HG02759 (cell line): ENCODE results near the gene RAPGEF2.

Experiments
- ATAC-seq: cut with Tn5 transposase; IDR thresholded peaks from one replicate; pipeline ENCODE4 v1.9.1; 2021; ENCODE audit warnings: mild to moderate bottlenecking, moderate library complexity; ENCODE audit not compliant: unreplicated experiment

The RAPGEF2 gene

DNA sequence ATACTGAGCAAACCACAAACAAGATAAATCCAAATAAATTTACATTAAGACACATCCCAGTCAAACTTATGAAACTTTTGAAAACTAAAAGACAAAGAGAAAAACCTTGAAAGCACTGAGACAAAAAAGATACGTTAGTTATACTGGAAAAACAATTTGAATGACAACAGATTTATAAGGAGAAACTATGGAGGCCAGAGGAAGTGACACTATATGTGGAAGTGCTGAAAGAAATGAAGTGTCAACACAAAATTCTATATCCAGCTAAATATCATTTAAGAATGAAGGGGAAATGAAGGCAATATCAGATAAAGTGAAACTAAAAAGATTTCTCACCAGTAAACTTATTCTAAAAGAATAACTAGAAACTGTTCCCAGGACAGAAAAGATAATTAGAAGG is 283.7 kb downstream of the RAPGEF2 start:
- ATAC-seq, result no peak

DNA sequence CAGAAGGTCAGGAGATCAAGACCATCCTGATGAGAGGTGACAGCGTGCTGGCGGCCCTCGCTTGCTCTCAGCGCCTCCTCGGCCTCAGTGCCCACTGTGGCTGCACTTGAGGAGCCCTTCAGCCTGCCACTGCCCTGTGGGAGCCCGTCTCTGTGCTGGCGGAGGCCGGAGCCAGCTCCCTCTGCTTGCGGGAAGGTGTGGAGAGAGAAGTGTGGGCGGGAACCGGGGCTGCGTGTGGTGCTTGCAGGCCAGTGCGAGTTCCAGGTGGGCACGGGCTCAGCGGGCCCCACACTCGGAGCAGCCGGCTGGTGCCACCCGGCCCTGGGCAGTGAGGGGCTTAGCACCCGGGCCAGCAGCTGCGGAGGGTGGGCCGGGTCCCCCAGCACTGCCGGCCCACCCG is 286.9 kb downstream of the RAPGEF2 start:
- no peak for ATAC-seq

DNA sequence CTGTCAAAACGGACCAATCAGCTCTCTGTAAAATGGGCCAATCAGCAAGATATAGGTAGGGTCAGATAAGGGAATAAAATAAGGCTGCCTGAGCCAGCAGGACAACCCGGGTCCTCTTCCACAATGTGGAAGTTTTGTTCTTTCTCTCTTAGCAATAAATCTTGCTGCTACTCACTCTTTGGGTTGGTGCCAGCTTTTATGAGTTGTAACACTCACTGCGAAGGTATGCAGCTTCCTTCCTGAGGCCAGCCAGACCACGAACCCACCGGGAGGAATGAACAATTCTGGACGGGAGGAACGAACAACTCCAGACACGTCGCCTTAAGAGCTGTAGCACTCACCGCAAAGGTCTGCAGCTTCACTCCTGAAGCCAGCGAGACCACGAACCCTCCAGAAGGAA is 287.8 kb downstream of the RAPGEF2 start:
- no peak for ATAC-seq

DNA sequence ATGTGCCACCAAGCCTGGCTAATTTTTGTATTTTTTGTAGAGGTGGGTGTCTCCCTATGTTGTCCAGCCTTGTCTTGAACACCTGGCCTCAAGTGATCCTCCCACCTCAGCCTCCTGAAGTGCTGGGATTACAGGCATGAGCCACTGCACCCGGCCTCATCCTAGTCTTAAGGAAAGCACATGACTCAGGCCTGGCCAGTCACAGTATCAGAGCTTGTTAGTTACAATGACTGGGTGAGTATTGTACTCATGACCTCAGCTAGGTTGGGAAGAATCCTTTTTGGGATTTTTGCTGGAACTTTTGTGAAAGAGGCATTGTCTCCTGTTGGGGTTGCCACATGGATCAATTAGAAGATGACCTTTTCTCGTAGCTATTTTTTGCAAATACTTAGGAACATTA is 292.8 kb downstream of the RAPGEF2 start:
- no peak for ATAC-seq

DNA sequence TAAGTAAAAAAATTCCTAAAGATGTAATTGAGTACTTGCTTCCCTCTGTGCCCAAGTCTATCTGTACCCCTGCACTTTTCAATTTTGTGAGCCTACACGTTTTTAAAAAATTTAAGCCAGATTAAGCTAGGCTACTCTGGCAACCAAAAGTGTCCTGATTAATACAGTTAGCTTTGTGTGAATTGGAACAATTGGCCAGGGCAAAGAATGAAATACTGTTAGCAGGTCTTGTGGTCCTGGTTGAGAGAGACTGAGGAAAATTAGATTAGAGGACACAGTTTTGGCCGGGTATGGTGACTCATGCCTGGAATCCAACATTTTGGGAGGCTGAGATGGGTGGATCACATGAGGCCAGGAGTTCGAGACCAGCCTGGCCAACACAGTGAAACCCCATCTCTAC is 293.3 kb downstream of the RAPGEF2 start:
- ATAC-seq, result no peak

DNA sequence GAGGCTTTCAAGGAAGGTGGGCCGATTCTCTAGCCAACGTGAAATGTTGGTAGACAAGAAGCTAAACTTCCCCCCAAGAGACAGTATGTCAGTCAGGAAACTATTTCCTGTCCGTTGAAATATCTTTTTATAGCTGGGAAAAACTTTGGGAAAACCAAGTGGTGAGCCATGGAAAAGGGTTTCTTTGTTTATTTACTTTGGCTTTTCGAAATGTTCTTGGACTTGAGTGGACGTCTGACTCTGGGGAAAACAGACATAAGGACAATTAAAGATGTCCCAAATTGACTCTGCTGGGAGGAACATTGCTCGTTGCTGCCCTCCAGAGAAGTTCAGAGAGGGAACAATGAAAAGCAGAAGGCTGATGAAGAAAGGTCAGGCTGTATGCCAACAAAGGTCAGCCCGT is 295.4 kb downstream of the RAPGEF2 start:
- ATAC-seq, result no peak

DNA sequence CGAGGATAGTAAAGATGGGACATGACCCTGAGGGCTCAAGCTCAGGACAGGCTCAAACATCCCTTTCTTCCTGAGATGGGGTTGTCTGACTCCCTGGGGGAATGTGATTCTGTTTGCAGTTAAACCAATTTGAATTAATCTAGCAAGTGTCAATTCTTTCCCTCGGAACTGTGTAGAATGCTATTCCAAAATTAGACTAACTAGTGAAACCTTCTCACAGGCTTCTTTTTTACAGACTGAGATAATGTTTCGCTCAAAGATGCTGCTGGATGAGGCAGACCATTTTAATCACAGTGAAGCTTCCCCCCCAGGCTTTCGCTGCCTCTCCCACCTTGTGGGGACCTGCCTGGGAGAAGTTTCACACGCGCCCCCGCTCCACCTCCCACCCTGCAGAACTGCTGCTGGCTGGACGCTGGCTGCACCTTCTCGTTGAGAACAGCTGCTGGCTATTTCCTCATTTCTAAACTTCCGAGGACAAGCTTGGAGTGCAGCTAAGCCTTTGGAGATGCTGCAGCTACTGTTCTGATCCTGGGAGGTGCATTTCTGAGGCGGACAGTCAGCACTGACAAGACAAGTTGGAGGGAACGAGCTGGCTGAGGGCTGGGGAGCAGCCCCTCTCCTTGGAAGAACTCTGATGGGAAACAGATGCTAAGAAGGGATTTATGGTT is 297.8 kb downstream of the RAPGEF2 start:
- no peak for ATAC-seq

DNA sequence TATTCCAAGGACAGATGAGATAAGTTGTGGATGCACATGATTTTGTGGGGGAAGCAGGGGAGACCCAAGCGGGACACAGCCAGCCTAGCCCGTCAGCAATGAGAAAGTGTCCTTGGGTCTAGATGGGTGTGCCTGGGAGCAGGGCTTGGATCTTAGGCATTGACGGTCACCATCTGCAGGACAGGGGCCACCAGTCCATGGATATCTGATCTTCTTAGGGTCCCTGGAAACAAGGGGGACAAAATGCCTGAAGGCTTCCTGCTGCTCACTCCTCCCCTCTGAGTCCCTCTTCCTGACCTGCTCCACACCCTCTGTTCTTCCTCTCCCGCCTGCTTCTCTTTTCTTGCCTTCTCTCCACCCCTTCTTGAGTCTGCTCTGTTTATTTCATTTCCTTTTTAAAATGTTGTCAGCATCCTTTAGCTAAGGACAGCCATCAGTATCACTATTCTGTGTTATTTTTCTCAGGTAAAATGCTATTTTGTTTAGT is 298.4 kb downstream of the RAPGEF2 start:
- ATAC-seq, result no peak

DNA sequence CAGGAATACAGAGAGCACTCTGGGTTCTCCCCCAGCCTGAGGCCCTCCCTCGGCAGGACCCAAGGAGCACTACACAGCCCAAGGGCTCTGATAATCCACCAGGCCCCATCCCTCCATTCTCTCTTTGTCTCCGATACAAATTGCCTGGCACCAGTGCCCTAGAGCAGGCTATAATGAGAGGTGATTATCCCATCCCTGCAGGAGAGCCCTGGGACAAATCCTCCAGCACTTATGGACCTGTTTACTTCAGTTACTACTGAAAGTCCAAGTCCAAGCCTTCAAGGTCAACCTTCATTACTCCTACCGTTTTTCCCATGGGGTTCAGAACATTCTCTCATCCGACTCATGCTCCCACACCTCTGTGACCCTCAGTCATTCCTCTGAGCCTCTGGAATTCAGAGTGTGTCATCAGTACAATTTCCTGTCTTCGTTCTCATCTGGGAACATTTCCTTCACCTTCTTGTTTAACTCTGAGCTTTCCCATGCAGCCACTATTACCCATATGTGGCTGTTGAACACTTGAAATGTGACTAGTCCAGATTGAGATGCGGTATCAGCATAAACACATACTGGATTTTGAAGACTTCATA is 299.0 kb downstream of the RAPGEF2 start:
- no peak for ATAC-seq
